Daoy (cell line): ENCODE measurements around the gene PDZD2. TPM values are rescaled to one million over a fixed set of nuclear protein-coding genes. Genes with fewer than 3 reads are reported as not detected.

Source experiments
- DNase-seq: peaks from one replicate; pipeline ENCODE4 v3.0.0-alpha.2; 2015; ENCODE audit warnings: low read depth
- total RNA-seq: library from RNA; depleted of rRNA; stranded (reverse); fragments of >200 nt; shearing (Covaris generic); gene quantifications from 2 replicates; pipeline ENCODE4 v1.2.3, GENCODE V29; 2014

The PDZD2 gene
- total RNA-seq, 1 experiment from 2014 or later: 0.91 TPM

DNA sequence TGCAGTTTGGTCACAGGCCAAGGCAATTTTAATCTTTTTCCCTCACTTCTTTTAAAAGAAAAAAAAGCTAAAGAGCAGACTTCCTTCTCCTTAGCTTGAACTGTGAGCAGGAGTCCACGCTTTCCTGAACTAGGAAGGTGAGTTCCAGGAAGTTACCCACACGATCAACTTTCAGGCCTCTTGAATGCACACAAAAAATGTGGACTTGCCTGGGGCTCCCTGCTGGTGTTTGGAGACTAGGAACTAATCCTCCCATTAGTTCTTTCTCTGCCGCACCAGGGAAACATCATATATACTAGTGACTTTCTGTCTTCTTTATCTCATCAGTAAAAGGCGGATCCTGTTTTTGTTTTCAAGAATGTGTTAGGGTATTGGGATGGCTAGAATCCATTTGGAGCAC is 295.2 kb downstream of the PDZD2 start:
- DNase-seq: no peak

DNA sequence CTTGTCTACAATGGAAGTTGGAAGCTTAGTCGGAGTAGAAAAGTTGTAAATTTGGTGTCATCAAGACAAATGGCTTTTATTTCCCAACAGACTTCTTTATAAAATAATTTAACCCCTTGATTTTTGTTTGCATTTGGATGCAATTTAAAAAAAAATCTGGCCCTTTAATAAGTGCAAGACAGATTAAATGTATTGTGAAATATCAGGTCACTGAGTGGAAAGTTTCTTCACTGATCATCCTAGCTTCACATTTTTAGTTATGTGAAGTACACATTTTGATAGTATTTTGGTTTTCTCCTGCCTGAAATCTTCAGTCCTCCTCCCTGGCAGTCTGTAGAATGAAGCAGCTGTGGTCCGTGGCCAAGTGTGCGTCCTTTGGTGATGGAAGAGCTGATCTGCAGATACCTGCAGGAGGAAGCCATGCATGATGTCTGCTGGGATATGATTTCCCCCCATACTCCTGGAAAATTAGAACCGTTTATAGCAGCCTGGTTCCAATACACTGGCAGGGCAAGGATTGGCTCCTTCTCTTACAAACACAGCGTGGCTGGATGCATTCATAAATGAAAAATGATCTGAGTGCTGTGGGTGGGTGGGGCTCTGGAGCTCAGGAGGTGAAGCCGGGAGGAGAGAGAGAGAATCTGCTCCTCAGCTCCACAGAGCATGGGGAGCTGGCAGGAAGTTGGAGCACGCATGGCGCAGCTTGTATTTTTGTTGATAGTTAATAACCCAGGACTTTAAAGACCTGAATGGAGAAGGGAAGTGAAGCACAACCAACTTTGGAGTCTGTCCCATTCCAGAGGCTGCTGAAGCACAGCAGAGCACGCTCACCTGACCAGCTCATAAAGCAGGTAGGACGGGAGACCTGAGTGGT is 296.8 kb downstream of the PDZD2 start:
- peak; percentile 32 for DNase-seq

DNA sequence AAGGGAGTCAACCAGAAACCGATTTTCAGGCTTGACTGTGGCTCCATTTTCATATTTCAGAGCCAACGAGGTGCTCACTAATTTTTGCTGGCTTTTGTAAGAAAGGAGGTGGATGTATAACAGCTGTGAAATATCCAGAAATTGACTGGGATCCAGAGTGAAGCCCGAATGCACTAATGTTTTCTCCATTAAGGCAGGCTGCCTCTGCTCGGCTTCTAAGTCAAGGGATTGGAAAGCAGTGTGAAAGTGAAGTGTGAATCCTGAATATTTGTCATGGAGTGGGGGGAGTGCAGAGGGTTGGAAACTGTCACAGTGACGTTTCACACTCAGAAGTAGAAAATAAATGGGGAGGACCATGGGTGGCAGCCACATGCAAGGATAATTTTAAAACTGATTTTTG is 297.8 kb downstream of the PDZD2 start:
- DNase-seq: no peak

DNA sequence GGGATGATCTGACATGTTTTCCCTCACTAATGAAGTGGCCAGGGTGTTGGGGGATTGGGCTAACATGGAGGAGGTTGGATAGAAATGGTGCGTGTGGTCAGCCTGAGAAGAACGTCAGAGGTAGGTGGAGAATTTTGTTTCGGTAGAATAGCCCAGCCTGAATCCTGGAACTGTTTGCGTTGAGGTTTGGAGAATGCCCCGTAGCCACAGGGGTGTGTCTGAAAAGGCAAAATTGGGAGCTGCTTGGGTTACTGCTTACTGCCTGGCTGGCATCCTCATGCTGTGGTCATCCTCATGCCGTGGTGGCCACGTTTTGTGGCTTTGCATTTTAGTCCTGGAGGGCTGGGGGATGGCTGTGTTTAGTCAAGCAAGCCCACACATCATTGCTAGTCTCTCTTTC is 298.3 kb downstream of the PDZD2 start:
- no peak for DNase-seq

DNA sequence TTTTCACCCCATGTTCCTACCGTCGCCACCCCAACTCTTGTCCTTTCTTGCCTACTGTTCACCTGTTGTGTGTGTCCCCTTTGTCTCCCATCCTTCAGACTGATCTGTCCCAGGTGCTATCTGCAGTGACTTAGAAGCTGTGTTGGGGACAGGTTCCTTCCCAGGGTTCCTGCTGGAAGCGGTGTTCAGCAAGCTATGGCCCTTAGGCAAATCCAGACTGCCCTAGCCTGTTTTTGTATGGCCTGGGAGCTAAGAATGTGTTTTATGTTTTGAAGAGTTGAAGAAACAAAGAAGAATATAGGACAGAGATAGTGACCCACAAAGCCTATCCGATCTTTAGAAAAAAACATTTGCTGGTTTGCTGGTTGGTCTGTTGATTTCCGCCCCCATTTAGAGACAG is 298.8 kb downstream of the PDZD2 start:
- no peak for DNase-seq

DNA sequence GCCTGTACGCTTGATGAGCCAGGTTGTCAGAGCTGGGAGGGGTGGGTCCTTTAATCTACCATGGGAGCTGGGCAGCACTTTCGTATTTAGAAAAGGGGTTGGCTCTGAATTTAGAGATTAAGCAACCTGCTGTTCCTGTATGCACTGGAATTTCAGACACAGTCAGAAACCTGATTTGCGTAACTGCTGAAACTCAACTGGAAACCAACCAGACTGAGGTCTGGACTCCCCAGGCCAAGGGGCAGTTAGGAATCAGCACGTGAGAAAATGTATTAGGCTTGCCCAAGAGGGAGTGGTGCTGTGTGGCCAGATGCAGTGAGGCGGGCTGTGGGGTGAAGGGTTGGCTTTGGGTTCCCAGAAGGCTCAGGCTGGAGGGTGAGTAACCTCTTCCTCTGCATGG is 300.2 kb downstream of the PDZD2 start:
- DNase-seq: no peak

DNA sequence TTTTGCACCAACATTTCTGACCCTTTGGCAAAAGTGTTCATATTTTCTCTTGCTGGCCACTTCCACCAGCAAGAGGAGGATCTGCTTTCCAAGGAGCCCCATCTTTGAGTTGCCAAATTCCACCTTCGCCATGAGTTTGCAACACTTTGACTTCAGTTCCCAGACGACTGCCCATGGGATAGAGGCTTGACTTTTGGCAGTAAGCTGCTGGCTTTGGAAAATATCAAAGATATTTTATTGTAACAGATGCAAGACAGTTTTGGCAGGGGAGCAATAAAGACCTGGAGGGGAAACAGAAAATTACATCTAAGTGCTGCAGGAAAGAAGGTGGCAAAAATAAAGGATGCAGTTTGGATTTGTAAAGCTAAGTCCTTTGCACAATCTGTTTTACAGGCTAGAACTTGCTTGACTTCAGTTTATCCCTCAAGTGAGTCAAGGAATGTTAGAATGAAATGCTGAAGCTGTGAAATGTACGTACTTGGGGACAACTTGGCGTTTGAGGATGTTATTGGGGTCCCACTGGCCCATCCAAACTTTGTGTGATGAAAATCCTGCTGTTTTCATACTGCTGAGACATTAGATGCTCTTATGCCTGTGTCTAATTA is 302.3 kb downstream of the PDZD2 start:
- no peak for DNase-seq

DNA sequence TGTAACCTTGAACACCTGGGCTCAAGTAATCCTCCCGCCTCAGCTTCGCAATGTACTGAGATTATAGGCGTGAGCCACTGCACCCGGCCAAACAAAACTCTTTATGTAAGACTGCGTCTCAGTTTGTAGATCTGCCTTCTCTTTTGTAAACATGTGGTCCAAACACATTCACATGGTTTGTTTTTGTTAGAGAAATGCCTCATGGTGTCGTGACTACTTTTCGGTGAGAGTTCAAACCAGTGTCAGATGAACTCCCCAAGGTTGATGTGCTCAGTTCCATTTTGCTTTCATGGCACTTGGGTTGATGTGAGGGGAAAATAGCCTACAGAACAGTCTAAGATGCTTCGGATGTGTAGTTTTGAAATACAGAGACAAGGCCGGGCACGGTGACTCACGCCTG is 303.6 kb downstream of the PDZD2 start:
- peak; percentile 9 for DNase-seq

DNA sequence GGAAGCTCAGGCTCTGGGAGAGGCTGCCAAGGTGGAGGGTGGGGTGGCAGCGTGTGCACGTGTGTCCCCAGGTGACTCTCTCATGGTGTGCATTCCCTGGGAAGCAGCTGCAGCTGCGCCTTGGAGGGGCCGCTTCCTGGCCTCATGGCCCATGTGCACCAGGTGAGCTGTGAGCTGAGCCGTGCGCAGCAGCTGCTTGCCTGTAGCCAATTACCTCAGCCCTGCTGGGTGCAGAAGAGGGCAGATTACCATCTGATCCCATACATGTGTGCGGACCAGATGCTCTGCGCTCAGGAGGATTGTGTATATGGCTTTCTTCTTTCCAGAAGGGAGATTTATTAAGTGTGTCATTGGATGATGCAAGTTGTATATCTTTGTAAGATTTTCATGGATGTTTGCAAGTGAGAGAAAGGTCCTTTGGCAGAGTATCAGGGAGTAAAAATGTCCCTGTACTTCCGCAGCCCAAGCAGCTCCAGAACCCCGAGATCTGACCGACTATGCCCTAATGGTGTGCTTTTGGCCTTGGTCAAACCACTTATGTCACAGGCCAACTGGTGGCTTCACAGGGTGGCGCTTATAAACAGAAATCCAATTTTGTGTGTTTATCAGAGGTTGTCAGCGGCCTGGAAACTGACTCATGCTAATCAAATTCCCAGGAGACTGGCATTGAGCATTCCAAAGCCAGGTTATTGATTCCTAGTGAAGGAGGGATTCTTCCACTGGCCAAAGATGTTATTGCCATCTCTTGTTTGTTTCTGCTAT is 305.9 kb downstream of the PDZD2 start:
- no peak for DNase-seq

DNA sequence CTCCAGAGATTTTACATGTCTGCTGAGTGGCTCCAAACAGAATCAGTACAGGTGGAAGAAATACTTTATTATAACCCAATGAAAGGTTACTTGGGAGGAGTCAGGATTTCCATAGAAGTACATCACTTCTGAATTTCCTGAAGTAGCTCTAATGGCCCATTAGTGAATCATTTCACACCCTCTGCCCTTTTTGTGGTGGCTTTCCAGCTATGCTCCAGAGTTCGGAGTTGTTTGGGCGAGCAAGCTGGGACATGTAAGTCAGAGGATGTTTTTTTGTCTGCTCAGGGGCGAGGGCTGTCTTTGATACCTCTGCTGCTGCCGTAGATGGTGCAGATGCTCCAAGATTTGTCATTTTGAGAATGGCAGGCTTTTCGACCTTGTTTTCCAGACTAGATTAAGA is 309.1 kb downstream of the PDZD2 start:
- DNase-seq: no peak

DNA sequence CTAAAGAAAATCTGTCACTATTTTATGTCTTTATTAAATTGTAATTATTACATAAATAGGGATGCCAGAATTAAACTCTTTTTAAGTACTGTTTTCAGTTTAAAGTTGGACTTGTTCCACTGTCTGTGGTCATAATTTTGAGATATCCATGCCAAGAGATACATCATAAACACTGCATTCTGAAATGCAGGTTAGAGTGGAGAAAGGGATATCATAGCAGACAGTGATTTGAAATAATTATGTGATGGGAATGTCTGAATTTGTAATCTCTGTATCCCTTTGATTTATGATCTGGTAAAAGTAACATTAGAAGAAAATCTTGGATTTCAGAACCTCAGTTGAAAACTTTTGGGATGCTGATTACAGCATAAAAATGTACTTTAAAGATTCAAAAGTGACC is 313.1 kb downstream of the PDZD2 start:
- DNase-seq: no peak

DNA sequence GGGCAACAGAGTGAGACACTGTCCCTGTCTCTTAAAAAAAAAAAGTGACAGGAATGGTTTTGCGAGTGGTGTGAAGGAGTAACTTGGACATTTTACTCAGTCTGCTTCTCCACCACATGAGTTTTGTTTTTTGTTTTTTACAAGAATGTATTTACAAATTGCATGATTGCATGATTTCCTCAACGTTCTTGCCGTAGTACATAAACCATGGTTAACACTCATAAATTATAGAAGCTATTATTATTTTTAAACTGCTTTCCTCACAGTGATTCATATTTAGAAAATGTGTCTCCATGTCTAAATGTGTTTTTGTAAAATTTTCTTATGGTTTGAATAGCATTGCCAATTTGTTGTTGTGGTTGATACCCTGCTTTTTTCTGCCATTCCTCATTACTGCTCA is 315.2 kb downstream of the PDZD2 start:
- DNase-seq: no peak

DNA sequence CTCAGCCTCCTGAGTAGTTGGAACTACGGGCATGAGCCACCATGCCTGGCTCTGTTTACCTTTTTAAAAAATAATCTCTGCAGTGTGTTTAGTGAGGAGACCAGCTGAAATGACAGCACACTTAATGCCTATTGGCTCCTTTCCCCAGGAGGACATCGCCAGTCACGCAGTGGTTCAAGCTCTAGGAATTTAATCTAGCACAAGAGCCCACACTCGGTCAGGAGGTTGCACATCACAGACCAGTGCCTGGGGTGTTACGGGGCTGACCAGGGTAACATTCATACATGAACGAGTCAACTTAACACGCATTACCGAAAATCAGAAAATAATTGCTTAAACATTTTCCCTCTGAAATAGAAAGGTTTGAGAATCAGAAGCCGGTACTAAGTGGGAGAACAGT is 318.2 kb downstream of the PDZD2 start:
- no peak for DNase-seq

DNA sequence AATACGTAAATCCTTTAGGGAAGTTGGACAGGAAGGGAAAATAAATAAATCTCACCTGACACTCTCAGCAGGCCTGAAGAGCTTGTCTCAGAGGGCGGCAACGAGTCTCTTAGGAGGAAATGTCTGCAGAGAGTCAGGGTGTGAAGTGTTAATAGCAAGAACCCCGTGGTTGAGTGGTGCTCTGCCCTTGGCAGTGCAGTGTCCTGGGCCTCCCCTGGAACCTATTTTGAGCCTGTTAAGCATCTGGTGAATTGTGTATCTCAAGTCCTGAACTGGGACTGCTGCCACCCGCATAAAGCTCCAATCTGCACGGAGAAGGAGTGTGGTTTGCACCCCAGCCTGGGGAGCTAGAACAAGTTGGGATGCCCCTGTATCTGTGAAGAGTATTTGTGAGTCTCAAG is 323.4 kb downstream of the PDZD2 start:
- DNase-seq: no peak

DNA sequence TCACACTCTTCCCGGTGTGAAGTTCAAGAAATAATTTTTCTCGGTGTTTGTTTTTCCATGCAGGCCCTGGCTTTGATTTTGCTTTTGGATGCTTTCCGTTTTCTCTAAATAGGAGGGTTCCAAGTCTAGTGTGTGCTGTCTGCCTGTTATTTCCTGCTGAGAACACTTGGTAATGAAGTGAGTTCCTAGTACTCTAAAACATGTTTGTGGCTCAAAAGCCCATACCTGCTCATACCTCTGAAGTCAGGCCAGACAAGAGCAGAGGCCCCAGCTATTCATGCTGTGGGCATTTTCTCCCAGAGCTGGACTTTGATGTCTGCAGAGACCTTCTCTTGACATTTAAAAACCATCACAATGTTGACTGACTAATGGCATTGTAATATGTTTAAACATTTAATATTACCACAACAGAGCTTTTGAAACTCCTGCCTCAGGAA is 324.0 kb downstream of the PDZD2 start:
- no peak for DNase-seq

DNA sequence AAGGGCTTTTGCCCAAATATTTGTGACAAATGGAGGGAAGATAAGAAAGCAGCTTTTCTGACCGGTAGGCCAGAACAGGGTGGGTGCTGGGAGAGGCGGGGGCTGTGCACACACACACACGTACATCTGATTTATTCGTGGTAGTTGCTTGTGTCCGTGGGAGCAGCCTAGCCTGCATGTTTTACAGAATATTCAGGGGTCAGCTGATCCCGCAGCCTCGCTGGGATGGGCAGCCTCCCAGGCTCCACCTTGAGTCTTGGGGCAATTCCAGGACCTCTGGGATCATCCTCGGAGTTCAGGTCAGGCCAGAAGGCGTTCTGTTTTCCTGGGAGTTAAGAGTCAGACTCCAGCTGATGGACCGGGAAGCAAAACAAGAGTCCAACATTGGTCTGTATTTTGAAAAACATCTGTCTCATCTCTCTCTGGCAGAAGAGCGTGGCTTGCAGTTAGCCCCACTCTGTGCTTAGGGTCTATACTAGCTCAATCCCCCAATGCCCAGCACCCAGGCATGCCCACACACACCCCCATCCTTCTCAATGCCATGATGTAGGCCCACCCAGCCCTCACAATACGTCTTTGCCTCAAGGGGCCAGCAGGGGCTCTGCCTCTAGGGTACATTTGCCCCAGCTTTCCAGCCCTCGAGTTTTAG is 324.6 kb downstream of the PDZD2 start:
- DNase-seq: no peak

DNA sequence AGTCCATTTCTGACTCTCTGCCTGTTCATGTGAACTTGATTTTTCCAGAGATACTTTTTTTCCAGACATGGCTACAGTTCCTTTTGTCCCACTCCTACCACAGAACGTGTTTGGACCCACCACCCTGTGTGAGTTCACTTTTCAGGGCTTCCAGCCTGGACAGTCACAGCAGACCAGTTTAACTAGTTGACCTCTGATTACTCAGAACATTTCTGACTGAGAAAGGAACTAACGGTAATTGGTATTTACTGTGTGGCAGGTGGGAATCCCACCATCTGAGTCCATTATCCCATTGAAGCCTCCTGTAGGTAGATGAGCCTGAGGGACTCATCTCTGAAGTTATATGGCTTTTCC is 325.1 kb downstream of the PDZD2 start:
- DNase-seq: no peak

DNA sequence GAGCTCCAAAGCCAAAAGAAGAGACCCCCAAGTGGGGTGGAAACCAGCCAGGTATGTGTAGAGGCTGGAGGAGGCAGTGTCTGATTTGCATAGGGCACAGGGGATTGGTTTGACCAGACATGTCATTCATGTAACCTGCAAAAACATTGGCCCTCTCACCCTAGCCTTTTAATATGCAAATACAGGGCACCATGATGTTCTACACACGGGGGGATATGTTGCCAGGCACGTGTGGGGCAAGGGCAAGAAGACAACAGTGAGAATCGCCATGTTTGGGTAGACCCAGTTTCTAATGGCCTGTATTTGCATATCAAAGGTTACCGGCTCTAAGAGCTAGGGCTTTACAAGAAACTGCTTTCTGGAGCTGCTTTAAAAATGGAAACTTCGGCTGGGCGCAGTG is 326.3 kb downstream of the PDZD2 start:
- DNase-seq: no peak

DNA sequence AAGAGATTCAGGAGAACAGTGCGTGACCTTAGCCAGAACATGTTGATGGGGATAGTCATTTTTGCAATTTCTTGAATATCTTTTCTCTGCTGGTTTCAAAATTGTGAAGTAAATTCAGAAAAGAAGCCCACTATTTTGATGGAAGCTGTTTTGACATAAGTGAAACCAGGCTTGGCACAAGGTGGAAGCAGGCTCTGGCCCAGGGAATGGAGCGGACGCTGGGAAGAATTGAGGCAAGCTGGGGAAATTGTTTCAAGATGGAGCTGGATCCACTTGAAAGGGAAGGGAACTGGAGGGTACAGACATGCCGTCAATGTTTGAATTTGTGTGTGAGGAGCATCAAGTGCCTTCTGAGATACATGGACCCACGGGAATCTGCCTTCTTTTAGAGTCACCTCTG is 328.0 kb downstream of the PDZD2 start:
- DNase-seq: no peak

DNA sequence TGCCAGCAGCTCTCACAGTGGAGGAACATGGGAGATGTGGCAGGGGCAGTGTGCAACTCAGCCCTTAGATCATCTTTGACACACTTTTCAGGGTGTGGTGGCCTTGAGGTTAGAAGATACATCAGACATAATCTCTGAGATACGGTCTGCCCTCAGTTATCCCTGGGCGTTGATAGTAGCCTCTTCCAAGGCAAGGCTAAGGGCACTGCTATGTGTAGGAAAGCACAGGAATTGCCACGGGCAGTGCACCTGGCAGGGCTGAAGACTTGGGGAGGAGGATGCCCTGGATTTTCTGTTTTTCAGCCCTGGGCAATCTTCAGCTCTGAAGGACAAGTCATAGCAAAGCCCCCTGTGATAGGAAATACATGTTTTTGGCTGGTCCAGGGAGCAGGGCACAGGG is 328.5 kb downstream of the PDZD2 start:
- no peak for DNase-seq

DNA sequence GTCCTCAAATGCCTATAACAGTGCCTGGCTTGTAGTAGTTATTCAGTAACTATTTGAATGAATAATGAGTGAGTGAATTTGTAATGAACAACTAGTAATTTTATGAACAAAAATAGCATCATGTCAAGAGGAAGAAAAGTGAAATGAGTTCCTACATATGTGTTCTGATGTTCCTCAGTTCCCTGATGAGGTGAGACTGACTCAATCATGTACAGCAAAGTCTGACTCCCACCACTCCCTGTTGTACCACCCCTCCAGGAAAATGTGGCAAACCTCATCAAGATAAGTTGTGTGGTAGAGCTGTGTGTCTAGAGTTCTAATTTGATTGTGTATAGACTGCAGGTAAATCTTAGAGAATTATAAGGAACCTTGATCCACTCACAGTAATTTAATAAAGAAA is 333.6 kb downstream of the PDZD2 start:
- DNase-seq: no peak

DNA sequence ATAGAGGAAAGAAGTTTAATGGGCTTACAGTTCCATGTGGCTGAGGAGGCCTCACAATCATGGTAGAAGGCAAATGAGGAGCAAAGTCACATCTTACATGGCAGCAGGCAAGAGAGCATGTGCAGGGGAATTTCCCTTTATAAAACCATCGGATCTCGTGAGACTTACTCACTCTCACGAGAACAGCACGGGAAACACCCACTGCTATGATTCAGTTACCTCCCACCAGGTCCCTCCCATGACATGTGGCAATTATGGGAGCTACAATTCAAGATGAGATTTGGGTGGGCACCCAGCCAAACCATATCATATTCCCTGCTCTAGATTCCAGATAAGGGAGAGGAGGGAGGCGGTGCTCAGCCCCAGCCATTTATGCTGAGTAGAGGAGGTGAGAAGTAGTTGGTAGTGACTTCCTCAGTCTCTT is 336.3 kb downstream of the PDZD2 start:
- peak; percentile 43 for DNase-seq
